Measurements from ENCODE around the gene FLII. TPM values are rescaled to one million over a fixed set of nuclear protein-coding genes. Genes with fewer than 3 reads are reported as not detected.

The FLII gene
- total and polyA plus RNA-seq, 2 of the 8 experiments (the other 6 are each of a cell fraction or from before 2014, with no cell fraction given) = 300 to 549 TPM

DNA sequence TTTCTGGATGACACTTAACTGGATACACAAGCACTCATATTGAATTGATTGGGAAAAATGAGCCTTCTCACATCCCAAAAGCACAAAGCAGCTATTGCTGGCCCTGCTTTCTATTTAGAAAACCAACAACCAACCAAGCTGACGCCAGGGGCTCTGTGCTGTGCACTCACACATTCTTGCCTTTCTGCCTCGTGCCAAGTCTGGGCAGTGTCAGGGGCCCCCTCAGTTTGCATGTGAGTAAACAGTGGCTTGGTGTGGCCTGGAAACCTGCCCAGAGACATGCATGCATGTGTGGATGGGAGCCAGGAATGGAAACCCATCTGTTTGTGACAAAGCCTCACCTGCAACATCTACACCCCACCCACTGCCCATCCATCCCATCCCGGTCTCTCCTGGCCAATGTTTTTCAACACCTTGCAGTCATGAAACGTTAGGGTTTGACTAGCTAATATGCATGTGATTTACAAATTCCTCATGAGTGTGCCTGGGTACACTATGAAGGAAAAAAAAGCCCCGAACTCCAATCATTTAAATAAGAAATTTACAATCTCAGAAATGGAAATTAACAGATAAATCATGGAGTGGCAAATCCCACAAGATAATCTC, 22.3 kb upstream of the FLII start:
- Histone ChIP-seq H2BK15ac (ENCODE audit: low read length) (no peak overlapping the region), H2BK120ac (replicated peaks; ENCODE audit: low read depth, low read length) (no peak overlapping the region), H3K23me2 (ENCODE audit: low read depth, low read length) (no peaks in the 10 kb centered on the region), H3K36me3 (ENCODE audit: control insufficient read depth in 2 of 4, insufficient read depth in 4 of 4, low read length in 3 of 4) (peaks cover 44 to 91% (median 72%) of the 10 kb centered on the region in 4 experiments), H3K18ac (ENCODE audit: extremely low read depth, low read length) (no peak overlapping the region), H2BK12ac (ENCODE audit: low read depth, low read length) (no peak overlapping the region), H3K9ac (replicated peaks in 1 of 4; ENCODE audit: extremely low read depth in 1 of 4, low read depth in 3 of 4, low read length in 3 of 4) (no peak overlapping the region), H2BK20ac (ENCODE audit: low read length) (no peak overlapping the region), H4K20me1 (replicated peaks in 1 of 2; ENCODE audit: control insufficient read depth in 1 of 2, insufficient read depth in 2 of 2, low read length in 2 of 2) (peaks cover 3 to 14% of the 10 kb centered on the region in 2 experiments), H4K5ac (ENCODE audit: insufficient read length, low read depth, low read length) (no peak overlapping the region), H4K8ac (ENCODE audit: extremely low read depth, insufficient read depth, low read length) (no peak overlapping the region), H4K91ac (replicated peaks; ENCODE audit: insufficient read length, low read length) (no peak overlapping the region), H3K23ac (ENCODE audit: insufficient read length) (no peak overlapping the region), H3K4me2 (ENCODE audit: insufficient read depth in 1 of 2, low read depth in 2 of 2, low read length in 2 of 2) (no peak overlapping the region), H3K27me3 (replicated peaks in 1 of 4; ENCODE audit: control insufficient read depth in 3 of 4, extremely low read depth in 1 of 4, insufficient read depth in 3 of 4, low read length in 3 of 4) (no peaks in the 10 kb centered on the region), H3K4me1 (replicated peaks in 1 of 4; ENCODE audit: control insufficient read depth in 3 of 4, insufficient read depth in 4 of 4, low read length in 3 of 4) (no peaks in the 10 kb centered on the region), H3K79me2 (ENCODE audit: control insufficient read depth in 1 of 2, insufficient read depth in 2 of 2, low read length in 2 of 2) (no peaks in the 10 kb centered on the region), H3K4ac (replicated peaks; ENCODE audit: insufficient read length, low read depth, low read length) (no peak overlapping the region), H3K56ac (replicated peaks; ENCODE audit: insufficient read length, low read depth, low read length) (no peak overlapping the region), H3K9me3 (ENCODE audit: insufficient read depth in 2 of 2, low read depth in 1 of 2, low read length in 1 of 2) (no peaks in the 10 kb centered on the region), H2AK5ac (ENCODE audit: low read depth, low read length) (no peak overlapping the region), H3K4me3 (ENCODE audit: extremely low read depth in 1 of 4, insufficient read depth in 2 of 4, low read depth in 3 of 4, low read length in 4 of 4) (no peak overlapping the region), H3K79me1 (ENCODE audit: low read depth, low read length) (no peaks in the 10 kb centered on the region), H2BK5ac (ENCODE audit: low read depth, low read length) (no peak overlapping the region), H3K14ac (ENCODE audit: insufficient read length) (no peak overlapping the region), H3K27ac (ENCODE audit: low read depth, low read length) (no peak overlapping the region), H2AFZ (ENCODE audit: low read length) (no peak overlapping the region)
- ChIA-PET POLR2A (ENCODE audit: partially characterized antibody) (interaction anchor here (0.6 to 1.6 kb wide), 4 partner anchors 9 to 54 kb away, joined by 3 to 5 read pairs (median 4); no protein-coding TSS in a partner anchor), CTCF (ENCODE audit: partially characterized antibody) (interaction anchor here (1.2 to 2.2 kb wide), 4 partner anchors 10 to 27 kb away, joined by 3 to 8 read pairs (median 4); no protein-coding TSS in a partner anchor)
- DNase-seq (ENCODE audit: low read depth in 1 of 2, low spot score in 2 of 2) = no peak
- no peak for TF ChIP-seq GABPA (IDR thresholded peaks at IDR 0.05; ENCODE audit: borderline replicate concordance, insufficient read depth, low read length)
- TF ChIP-seq, protein P1, sequence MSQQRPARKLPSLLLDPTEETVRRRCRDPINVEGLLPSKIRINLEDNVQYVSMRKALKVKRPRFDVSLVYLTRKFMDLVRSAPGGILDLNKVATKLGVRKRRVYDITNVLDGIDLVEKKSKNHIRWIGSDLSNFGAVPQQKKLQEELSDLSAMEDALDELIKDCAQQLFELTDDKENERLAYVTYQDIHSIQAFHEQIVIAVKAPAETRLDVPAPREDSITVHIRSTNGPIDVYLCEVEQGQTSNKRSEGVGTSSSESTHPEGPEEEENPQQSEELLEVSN (IDR thresholded peaks at IDR 0.05) = no peak
- no peak for TF ChIP-seq CEBPB (IDR thresholded peaks at IDR 0.05; ENCODE audit: low read depth, low read length)
- no peak for TF ChIP-seq GTF2F1 (IDR thresholded peaks at IDR 0.05; ENCODE audit: borderline replicate concordance, low read depth, low read length)
- no peak for TF ChIP-seq SRF (IDR thresholded peaks at IDR 0.05; ENCODE audit: low read depth, low read length)
- no peak for TF ChIP-seq CBX5 (IDR thresholded peaks at IDR 0.05; ENCODE audit: low read depth, low read length)
- TF ChIP-seq RFX5 (IDR thresholded peaks at IDR 0.05; ENCODE audit: borderline replicate concordance, low read depth, low read length) = no peak
- TF ChIP-seq RNF2 (IDR thresholded peaks at IDR 0.05; ENCODE audit: borderline replicate concordance, low read depth, low read length, missing control alignments, poor library complexity, severe bottlenecking) = no peak
- no peak for TF ChIP-seq SP2 (IDR thresholded peaks at IDR 0.05; ENCODE audit: low read length)
- no peak for TF ChIP-seq SIX5 (IDR thresholded peaks at IDR 0.05; ENCODE audit: low read depth, low read length)
- no peak for TF ChIP-seq CHD1 (IDR thresholded peaks at IDR 0.05; ENCODE audit: low read depth, low read length)
- 93% methylated on average over 5 of the region's 5 CpGs; no CpG with 5 or more reads in 1 of the 2 experiments for WGBS, 2 experiments (ENCODE audit: extremely low coverage in 1 of 2, insufficient coverage in 1 of 2, insufficient read length in 1 of 2, insufficient replicate concordance in 2 of 2, low coverage in 1 of 2, low lambda C conversion rate in 2 of 2, missing lambda C conversion rate in 1 of 2)
- no peak for FAIRE-seq
